ENCODE results near the gene PROSER3. TPM values are rescaled to one million over a fixed set of nuclear protein-coding genes. Genes with fewer than 3 reads are reported as not detected.

The PROSER3 gene
- polyA plus RNA-seq (ENCODE audit: low read depth in 6 of 6): 10 to 100 TPM in 1 of 6 donors, 1 to 10 TPM in 4, not detected in 1; 3.2 to 13.9 (median 9.0) TPM

DNA sequence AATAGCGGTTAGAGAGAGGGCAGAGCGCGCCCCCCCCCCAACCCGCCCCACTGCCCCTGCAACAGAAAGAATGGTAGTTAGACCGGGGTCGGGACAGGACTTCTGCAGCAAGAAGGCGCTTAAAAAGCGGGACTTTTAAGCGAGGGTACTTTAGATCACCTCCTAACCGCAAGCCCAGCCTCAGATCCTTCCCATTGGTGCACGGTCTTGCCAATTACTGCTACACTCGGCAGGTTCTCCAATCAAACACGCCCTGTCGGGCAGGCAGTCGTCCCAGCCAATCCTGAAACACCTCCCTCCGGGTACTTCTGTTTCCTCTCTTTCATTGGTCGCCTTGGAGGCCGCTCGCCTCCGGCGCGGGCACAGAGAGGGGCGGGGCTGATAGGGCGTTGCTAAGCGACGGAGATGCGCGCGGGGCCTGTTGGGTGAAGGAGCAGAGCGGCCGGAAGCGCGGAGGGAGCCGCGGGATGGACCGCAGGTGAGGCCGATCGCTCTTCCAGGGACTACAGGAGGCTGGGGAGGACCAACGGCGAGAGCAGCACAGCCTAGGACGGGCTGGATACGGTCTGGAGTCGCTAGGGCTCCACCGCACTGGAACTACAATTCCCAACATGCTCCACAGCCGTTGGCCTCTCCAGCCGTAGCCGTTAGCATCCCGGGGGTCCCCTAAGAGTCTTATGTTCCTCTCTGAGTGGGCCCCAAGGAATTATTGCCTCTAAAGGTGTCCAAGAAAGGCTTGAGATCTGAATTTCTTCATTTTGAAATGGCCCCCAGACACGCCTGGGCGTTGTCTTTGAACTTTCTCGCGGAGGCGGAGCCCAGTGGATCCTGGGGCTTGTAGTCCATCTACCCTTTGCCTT, at the start of gene PROSER3:
TSS of gene PROSER3 (plus strand) at position 428 of the 860 bp plus-strand sequence. CDS start at position 468, 40 bp downstream.
- H3K27ac Mint-ChIP-seq: peak within 1 kb of the TSS; percentile 93 to 98 (median 97)
- H3K36me3 Mint-ChIP-seq: peaks cover 0 to 24% of the 10 kb centered on the region in 2 donors
- DNase-seq: peak; percentile 99
- peak within 1 kb of the TSS; percentile 89 to 100 (median 98) for H3K4me3 Mint-ChIP-seq
- peaks cover 9 to 30% (median 25%) of the 10 kb centered on the region in 3 donors for H3K27me3 Mint-ChIP-seq
- no peaks in the 10 kb centered on the region for H3K9me3 Mint-ChIP-seq
- peak; percentile 92 to 96 for ATAC-seq (ENCODE audit: low read depth in 2 of 2)
- H3K4me1 Mint-ChIP-seq: peaks cover 37% of the 10 kb centered on the region in 3 donors

DNA sequence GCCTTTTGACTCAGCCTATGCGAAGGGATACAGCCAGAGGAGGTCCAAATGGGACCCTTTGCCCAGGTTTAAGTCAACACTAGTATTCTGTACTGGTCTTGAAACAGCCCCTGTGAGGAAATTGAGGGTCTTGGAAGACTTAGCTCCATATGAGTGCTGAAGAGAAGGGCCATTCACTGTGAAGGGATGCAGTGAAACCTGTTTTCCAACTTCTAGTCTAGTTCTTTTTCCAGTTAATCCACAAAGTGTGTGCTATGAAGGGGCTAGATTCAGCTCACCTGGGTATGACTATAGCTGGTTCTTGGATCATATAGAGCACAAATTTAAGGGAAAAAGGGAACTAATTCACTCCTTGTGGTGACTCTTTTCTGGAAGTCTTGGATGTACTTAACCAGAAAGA, 49.6 kb upstream of the PROSER3 start:
- DNase-seq (no peak), ATAC-seq (ENCODE audit: low read depth in 2 of 2) (no peak)
- Mint-ChIP-seq H3K27ac (no peak overlapping the region), H3K4me1 (peaks cover 7 to 29% (median 14%) of the 10 kb centered on the region in 3 donors), H3K27me3 (no peaks in the 10 kb centered on the region), H3K9me3 (no peaks in the 10 kb centered on the region), H3K4me3 (no peak overlapping the region), H3K36me3 (no peaks in the 10 kb centered on the region)

DNA sequence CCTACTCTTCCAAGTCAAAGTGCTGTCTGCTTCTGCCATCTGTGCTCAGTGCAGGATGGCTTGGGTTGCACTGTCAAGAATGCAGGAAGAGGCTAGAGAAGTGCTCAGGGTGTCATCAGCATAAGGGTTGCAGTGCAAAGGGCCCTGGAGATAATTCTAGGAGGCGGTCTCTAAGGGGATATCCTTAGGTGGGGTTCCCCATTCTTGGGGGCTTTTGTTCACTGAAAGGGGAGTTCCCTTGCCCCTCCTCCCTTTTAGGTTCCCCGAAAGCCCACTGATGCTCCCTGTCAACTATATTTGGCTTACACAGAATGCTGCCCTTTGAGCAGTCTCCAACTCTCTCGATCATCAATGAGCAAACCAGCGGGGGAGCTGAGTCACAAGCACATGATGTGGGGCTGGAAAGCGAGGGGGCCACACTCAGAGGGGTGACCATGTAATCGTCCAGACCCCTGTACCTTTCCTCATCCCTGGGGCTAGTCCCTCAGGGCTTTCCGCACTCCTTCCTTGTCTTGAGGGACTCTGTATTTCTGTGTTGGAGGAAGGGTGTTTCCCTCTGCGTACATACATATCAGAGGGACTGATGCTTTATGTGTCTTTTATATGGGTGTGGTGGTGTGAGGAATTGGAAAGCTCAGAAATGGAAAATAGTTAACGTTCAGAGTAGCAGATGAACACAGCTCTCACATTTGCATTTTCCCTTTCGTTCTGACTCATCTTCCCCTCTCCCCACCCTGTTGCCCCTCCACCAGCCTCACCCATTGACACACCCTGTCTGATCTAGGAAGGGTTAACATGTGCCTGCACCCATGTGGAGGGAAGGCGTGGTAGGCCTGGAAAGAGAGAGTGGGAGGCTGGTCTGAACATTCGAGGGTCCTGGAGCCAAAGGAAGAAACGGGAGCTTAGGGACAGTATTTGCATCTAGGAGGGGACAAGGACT, 46.9 kb upstream of the PROSER3 start:
- no peaks in the 10 kb centered on the region for H3K27me3 Mint-ChIP-seq
- peak; percentile 53 for ATAC-seq (ENCODE audit: low read depth in 2 of 2)
- H3K4me3 Mint-ChIP-seq: peak overlapping the region in 6 of 8 donors; percentile 2 to 67 (median 42)
- H3K9me3 Mint-ChIP-seq: no peaks in the 10 kb centered on the region
- H3K36me3 Mint-ChIP-seq: no peaks in the 10 kb centered on the region
- DNase-seq: no peak
- peak overlapping the region; percentile 15 to 98 (median 85) for H3K27ac Mint-ChIP-seq
- H3K4me1 Mint-ChIP-seq: peaks cover 29 to 44% (median 34%) of the 10 kb centered on the region in 3 donors

DNA sequence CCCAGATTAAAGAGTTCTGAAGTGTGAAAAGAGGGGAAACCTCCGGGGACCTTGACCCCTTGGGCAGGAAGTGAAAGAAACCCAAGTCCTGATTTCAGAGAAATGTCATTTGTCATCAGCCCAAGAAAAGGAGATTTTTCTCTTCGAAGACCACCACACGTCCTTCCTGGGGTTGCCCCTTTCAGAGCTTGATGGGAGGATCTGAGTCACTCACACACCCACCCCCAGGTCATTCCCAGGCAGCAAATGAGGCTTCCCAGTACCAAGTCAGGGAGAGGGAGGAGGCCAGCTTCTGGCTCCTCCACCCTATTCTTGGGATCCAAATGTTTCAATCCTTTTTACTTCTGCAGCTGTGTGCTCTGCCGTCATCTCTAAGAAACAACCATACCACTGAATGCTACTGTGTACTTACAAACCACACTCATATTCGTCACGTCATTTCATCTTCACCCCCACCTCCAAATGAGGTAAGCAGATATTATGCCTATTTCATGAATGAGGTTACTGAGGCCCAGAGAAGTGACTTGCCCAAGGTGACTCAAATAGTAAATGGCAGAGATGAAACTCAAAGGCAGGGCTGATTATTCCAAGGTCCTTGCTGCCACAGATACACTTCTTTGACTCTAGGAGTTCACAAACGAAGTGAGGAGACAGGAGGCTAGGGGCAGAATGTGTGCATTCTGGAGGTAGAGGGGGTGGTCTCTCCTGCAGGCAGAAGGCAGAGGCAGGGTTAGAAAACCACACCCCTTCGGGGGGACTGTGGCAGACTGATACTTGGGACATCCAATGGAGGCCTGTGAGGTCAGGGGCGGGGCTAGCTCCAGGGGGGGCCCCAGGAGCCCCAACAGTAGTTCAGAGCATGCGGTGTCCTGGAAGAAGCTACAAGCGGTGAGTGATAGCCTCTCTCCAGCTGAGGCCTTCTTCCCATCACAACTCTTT, 45.1 kb upstream of the PROSER3 start:
- H3K36me3 Mint-ChIP-seq: no peaks in the 10 kb centered on the region
- H3K27ac Mint-ChIP-seq: peak overlapping the region; percentile 7 to 95 (median 89)
- no peaks in the 10 kb centered on the region for H3K9me3 Mint-ChIP-seq
- peaks cover 37 to 53% (median 41%) of the 10 kb centered on the region in 3 donors for H3K4me1 Mint-ChIP-seq
- DNase-seq (no peak), ATAC-seq (ENCODE audit: low read depth in 2 of 2) (no peak)
- H3K27me3 Mint-ChIP-seq: no peaks in the 10 kb centered on the region
- peak overlapping the region; percentile 29 to 88 (median 59) for H3K4me3 Mint-ChIP-seq

DNA sequence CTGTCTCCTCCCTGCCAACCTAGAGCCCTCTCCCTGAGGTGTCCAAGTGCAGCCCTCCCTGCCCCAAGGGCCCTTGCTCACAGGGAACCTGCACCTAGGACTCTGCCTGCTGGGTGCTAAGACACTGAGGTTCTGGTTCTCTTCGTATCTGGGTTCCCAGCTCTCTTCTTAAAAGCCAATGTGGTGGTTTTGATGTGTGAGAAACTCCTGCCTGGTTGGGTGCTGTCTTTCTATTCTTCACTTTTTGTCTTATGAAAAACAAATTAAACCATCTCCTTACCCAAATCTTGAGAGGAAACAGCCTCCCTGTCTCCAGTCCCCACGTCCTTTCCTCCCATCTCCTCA, 44.5 kb upstream of the PROSER3 start:
- ATAC-seq (ENCODE audit: low read depth in 2 of 2): no peak
- Mint-ChIP-seq H3K4me1 (peaks cover 38 to 54% (median 41%) of the 10 kb centered on the region in 3 donors), H3K9me3 (no peaks in the 10 kb centered on the region), H3K27ac (peak overlapping the region in 3 of 6 donors; percentile 78 to 95 (median 85)), H3K27me3 (no peaks in the 10 kb centered on the region), H3K4me3 (peak overlapping the region in 4 of 8 donors; percentile 10 to 88 (median 50)), H3K36me3 (no peaks in the 10 kb centered on the region)
- DNase-seq: no peak

- no peaks in the 10 kb centered on the region for H3K27me3 Mint-ChIP-seq
- H3K4me1 Mint-ChIP-seq: peaks cover 41 to 59% (median 44%) of the 10 kb centered on the region in 3 donors
- DNase-seq (no peak), ATAC-seq (ENCODE audit: low read depth in 2 of 2) (no peak)
- H3K36me3 Mint-ChIP-seq: no peaks in the 10 kb centered on the region
- H3K4me3 Mint-ChIP-seq: peak overlapping the region in 4 of 8 donors; percentile 39 to 88 (median 62)
- H3K27ac Mint-ChIP-seq: peak overlapping the region in 4 of 6 donors; percentile 33 to 95 (median 80)
- no peaks in the 10 kb centered on the region for H3K9me3 Mint-ChIP-seq
These were observed 44.0 kb upstream of the PROSER3 start for GRCh38 chr19:35713904-35714495.

DNA sequence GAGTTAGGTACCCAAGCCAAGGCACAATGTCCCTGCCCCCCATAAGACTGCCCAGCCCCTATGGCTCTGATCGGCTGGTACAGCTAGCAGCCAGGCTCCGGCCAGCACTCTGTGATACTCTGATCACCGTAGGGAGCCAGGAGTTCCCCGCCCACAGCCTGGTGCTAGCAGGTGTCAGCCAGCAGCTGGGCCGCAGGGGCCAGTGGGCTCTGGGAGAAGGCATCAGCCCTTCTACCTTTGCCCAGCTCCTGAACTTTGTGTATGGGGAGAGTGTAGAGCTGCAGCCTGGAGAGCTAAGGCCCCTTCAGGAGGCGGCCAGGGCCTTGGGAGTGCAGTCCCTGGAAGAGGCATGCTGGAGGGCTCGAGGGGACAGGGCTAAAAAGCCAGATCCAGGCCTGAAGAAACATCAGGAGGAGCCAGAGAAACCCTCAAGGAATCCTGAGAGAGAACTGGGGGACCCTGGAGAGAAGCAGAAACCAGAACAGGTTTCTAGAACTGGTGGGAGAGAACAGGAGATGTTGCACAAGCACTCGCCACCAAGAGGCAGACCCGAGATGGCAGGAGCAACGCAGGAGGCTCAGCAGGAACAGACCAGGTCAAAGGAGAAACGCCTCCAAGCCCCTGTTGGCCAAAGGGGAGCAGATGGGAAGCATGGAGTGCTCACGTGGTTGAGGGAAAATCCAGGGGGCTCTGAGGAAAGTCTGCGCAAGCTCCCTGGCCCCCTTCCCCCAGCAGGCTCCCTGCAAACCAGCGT, 43.2 kb upstream of the PROSER3 start:
- Mint-ChIP-seq H3K36me3 (no peaks in the 10 kb centered on the region), H3K4me3 (peak overlapping the region in 7 of 8 donors; percentile 49 to 88 (median 73)), H3K9me3 (no peaks in the 10 kb centered on the region), H3K4me1 (peaks cover 47 to 66% (median 51%) of the 10 kb centered on the region in 3 donors), H3K27ac (peak overlapping the region in 3 of 6 donors; percentile 6 to 95 (median 73)), H3K27me3 (no peaks in the 10 kb centered on the region)
- DNase-seq (no peak), ATAC-seq (ENCODE audit: low read depth in 2 of 2) (no peak)

GRCh38 chr19:35715355-35715809, 42.6 kb upstream of the PROSER3 start:
- Mint-ChIP-seq H3K4me3 (peak overlapping the region in 6 of 8 donors; percentile 73 to 98 (median 92)), H3K36me3 (peaks cover 0 to 6% of the 10 kb centered on the region in 2 donors), H3K4me1 (peaks cover 50 to 66% (median 56%) of the 10 kb centered on the region in 3 donors), H3K27me3 (no peaks in the 10 kb centered on the region), H3K27ac (peak overlapping the region in 1 of 6 donors; percentile 87), H3K9me3 (no peaks in the 10 kb centered on the region)
- ATAC-seq (ENCODE audit: low read depth in 2 of 2) (no peak), DNase-seq (no peak)

GRCh38 chr19:35715981-35716800, 41.8 kb upstream of the PROSER3 start:
- ATAC-seq (ENCODE audit: low read depth in 2 of 2): no peak
- H3K4me1 Mint-ChIP-seq: peaks cover 52 to 59% (median 57%) of the 10 kb centered on the region in 3 donors

DNA sequence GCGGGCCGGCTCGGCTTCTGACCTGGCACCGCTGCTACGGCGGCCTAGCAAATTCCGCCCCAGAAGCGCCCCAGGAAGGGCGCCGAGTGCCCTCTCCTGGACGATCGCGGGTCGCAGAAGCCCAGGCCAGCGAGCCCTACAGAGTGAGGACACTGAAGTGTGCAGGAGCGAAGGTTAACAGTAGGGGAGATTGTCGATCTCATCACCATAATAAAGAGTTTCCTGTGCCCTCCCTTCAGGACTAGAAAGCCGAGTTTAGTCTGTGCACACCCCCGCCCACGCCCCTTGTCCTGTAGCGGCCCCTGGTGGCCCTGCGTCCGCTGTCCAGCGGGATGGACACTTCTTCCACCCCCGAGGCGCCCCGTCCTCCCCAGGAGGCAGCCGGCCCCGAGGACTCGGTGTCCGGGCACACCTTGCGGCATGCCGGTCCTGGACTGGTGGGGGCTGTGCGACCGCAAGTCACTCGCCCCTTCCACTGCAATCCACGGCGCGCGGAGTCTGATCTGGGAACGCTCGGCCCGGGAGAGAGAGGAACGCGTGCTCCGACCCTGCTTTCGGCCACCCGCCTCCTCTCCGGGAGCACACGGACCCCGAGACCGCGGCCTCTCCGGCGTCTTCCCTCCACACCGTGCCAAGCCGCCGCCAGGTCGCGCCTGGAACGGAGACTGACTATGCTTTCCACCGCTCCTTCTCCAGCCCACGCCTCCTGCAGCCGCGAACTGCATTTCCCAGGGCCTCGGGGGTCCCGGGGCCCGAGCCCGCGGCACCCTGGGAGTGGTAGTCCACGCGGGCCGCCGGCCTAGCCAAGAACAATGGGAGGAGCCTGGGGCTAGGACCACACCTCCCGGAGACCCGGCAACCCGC, 40.9 kb upstream of the PROSER3 start:
- peak; percentile 97 for DNase-seq
- Mint-ChIP-seq H3K27me3 (no peaks in the 10 kb centered on the region), H3K36me3 (peaks cover 0 to 8% of the 10 kb centered on the region in 2 donors), H3K27ac (peak overlapping the region; percentile 87 to 94 (median 93)), H3K4me3 (peak overlapping the region; percentile 87 to 98 (median 94)), H3K4me1 (peaks cover 55 to 63% (median 59%) of the 10 kb centered on the region in 3 donors), H3K9me3 (no peaks in the 10 kb centered on the region)
- ATAC-seq (ENCODE audit: low read depth in 2 of 2): peak; percentile 82 to 83

More at GRCh38 chr19:35715981-35716800, 41.8 kb upstream of the PROSER3 start:
- Mint-ChIP-seq H3K27ac (peak overlapping the region; percentile 87 to 94 (median 93)), H3K4me3 (peak overlapping the region; percentile 87 to 98 (median 94)), H3K9me3 (no peaks in the 10 kb centered on the region), H3K27me3 (no peaks in the 10 kb centered on the region), H3K36me3 (peaks cover 0 to 8% of the 10 kb centered on the region in 2 donors)
- DNase-seq: no peak
